HG02642 (cell line): Measurements from ENCODE around the gene TBC1D22A.

ENCODE experiments used
- ATAC-seq: cut with Tn5 transposase; IDR thresholded peaks from one replicate; pipeline ENCODE4 v1.9.1; 2021; ENCODE audit warnings: mild to moderate bottlenecking; ENCODE audit not compliant: unreplicated experiment, poor library complexity

The TBC1D22A gene

GRCh38 chr22:46897246-46897623 lies 134.8 kb downstream of the TBC1D22A start:
- no peak for ATAC-seq

DNA sequence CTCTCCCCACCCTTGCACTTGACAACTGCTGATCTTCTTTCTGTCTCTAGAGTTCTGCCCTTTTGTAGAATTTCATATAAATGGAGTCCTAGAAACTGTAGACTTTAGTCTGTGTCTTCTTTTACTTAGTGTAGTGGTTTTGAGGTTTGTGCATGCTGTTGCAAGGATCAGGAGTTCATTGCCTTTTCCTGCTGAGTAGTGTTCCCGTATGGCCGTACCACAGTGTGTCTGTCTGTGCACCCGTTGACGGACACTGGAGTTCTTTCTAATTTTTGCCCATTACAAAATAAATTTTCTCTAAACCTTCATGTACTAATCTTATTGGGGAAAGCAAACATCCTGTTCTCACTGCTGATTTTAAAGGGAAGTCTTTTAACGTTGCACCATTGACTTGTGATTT lies 138.1 kb downstream of the TBC1D22A start:
- ATAC-seq: no peak

DNA sequence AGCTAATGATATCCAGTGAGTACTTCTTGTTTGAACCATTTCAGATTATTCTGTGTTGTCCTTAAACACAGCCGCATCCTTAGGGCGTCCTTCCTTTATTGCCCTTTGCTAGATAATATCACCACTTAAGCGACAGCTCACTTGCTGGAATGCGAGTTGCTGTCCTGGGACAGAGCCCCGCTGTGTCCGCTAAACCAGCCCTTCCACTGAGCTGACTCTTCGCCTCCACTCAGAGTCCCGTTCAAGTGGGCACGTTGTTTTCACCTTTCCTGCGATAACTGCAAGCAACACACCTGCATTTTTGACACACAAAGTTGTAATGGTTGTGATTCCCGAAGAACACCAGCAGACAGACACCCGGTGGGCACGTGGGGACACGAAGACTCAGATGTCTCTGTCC lies 140.0 kb downstream of the TBC1D22A start:
- ATAC-seq: no peak

GRCh38 chr22:46902998-46903916 lies 140.8 kb downstream of the TBC1D22A start:
- ATAC-seq: no peak

GRCh38 chr22:46905415-46905814 lies 143.0 kb downstream of the TBC1D22A start:
- ATAC-seq: no peak

- ATAC-seq: no peak
These were observed 143.4 kb downstream of the TBC1D22A start for GRCh38 chr22:46905834-46906233.

DNA sequence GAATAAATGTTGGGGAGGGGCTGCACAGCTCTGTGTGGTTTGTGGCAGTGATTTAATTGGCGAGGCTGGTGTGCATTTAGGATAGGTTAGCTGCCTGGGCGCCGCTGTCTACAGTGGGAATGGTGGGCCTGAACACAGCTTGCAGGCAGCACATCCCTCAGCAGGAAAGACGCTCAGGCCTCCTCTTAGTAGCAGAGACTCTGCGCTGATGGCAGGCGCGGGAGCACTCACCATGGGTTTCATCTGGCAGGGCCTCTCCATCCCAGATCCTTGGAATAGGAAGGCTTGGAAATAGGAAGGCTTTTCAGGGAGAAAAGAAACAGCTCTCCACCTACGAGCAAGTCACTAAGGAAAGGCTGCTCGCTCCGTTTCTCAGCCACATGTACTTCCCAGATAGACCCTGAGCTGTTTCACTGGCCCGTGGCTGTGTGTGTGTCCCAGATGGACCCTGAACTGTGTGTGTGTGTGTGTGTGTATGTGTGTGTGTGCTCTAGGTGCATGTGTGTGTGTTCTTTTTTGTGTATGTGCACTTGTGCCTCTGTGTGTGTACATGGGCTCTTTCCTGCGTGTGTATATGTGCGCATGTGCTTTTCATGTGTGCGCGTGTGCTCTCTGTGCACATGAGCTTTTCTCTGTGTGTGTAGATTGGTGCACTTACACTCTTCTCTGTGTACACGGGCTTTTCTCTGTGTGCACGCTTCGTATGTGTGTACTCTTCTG lies 144.0 kb downstream of the TBC1D22A start:
- no peak for ATAC-seq

- no peak for ATAC-seq
These were observed 145.1 kb downstream of the TBC1D22A start for GRCh38 chr22:46907241-46908215.

DNA sequence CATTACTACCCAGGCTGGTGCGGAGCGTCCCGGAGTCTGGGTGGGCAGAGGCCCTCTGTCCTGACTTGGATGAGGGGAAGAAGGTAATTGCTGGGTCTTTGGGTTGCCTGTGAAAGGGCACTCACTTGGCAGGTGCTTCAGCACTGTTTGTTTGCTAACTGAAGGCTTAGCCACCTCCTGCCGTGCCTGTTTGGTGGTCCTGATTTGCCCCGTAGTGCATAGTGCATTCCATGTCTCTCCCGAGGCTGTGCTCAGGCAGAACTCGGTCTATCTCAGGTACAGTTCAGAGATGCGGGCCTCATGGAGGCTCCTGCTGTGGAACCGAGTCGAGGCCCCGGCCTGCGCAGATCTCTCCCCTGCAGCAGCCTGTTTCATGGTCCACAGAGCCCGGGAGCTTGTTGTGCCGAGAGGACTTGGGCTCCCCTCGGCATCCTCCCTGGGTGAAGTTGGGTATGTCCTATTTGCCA lies 146.2 kb downstream of the TBC1D22A start:
- no peak for ATAC-seq

DNA sequence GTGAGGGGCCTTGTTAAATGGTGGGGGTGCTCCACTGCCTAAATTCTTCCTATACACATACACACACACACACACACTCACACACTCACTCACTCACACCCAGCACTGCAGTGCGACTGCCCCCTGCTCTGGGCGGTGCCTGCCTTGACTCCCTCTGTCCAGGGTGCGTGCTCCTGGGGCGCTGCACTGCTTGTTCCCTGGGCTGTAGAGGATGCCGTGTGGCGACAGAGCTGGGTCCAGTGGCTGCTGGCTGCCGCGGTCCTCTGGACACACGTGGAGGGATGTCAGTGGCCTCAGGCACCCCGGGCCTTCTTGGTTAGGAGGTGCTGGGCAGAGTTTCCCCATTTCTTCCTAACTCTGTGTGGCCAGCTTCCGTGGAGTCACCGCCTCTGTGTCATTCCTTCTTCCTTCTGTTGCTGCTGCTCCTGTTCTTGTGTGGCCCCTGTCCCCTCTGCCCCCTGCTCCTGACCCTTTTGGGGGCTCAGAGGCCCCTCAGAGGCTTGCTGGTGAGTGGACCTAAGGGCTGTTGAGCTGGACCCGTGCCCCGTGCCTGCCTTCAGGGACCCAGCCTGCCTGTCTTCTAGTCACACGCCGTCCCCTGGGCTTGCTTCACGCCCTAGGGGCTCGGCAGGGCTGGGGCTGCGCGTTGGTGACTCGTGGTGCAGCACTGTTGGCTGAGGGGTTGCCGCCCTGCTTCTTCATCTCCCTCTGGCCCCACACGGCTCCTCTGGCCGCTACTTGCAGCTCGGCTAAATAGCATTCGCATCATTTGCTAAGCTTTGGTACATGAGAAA lies 147.0 kb downstream of the TBC1D22A start:
- no peak for ATAC-seq

- no peak for ATAC-seq
These were observed 148.2 kb downstream of the TBC1D22A start for GRCh38 chr22:46910624-46911023.

DNA sequence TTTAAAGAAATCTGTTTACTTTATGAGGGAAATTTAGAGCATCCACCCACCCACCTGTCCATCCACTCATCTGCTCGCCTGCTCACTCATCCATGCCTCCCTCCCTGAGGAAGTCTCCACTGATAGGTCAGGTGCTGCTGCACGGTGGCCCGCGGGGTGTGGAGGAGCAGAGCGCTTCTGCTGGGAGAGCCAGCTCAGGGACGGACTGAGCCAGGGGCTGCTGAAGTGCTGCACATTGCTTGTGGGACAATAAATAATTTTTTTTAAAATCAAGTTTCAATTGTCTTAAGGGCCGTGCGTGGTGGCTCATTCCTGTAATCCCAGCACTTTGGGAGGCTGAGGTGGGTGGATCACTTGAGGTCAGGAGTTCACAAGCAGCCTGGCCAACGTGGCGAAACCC lies 148.9 kb downstream of the TBC1D22A start:
- ATAC-seq: no peak

- ATAC-seq: no peak
These were observed 150.9 kb downstream of the TBC1D22A start for GRCh38 chr22:46913351-46913750.

DNA sequence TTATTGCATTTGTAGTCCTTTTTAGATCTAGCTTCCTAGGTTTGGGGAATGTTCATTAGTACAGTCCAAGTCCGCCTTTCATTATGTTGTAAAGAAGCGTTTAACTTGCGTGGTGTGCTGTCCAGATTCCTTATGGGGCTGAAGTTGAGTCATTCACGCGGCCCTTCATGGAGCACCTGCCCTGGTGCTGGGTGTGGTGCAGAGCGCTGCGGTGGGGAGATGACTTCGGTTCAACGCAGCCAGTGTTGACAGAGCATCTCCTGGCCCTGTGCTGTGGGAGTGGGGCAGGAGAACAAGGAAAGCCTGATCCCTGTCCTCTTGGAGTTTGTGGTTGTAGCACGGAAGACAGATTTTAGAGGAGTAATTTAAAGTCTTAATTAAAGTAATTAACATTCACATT lies 152.0 kb downstream of the TBC1D22A start:
- no peak for ATAC-seq

- ATAC-seq: no peak
These were observed 152.8 kb downstream of the TBC1D22A start for GRCh38 chr22:46914916-46915894.

GRCh38 chr22:46915950-46916730 lies 153.7 kb downstream of the TBC1D22A start:
- no peak for ATAC-seq

DNA sequence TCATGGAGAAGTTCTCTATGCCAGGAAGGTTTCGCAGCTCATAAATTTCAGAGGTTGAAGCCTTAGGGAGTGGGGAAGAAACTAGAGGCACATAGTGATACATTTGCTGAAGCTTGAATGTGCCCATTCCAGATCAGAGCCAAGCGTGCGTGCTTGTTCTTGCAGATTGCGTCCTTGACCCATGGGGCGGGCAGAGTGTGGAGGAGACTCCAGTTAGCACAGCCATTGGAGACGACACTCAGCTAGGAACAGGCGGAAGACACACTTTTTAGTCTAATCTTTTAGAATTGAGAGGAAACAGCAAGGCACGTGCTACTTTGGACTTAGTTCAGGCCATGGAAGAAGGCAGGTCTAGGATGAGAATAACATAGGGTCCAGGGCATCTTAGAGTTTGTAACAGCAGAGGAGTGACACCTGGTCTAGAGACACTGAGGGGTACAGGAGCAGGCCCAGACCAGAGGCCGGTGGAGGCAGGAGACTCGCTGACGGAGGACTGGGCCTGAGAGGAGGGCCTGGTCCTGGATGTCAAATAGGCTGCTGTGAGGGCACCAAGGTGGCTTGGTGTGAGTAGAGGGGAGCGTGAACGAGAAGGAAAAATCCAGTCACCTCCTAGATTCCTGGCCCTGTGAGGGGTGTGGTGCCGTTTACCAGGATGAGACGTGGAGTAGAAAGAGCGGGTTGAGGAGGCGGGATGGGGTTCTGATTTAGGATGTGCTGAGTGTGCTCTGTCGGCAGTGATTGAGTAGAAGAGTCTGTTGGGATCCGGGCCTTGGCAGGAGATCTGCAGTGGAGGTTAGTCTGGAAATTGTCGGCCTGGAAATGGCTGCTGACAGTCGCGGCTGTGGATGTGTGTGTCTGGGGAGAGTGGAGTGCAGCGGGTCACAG lies 154.7 kb downstream of the TBC1D22A start:
- ATAC-seq: no peak
